IPS DF 4.7 (cell line): ENCODE results near the gene SPIRE1.

Source experiments
- DNase-seq: peaks from one replicate; pipeline ENCODE4 v3.0.0-alpha.2; 2013; ENCODE audit warnings: low spot score; ENCODE audit errors: extremely low read depth

The SPIRE1 gene

DNA sequence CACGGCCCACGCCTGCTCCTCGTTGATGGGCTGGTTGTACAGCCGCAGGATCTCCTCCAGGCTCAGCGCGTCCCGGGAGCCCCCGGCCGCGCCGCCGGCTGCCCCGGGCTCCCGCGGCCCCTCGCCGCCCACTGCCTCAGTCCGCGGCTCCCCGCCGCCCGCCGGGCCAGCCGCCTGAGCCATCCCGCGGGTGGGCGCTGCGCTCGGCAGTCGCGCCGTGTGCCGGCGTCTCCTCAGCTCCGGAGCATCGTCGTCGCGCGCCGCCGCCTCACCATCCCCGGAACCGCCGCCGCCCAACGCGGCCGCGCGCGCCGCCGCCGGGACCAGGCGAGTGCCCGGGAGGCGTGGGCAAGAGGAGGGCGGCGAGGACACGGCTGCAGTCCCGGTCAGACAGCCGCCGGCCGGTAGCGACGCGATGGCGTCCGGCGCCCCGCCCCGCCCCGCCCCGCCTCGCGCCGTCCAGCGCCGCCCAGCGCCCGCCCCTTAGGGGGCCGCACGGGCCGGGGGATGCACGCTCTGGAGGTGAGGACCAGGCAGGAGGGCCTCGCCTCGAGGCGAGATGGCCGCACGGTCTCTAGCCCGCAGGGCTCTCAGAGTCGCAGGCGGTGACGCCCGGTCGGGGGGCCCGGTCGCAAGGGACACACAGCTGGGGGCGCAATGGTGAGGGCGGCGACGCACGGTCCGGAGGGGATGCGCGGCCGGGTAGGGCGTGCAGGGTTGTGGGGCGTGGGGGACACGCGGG is at the start of gene SPIRE1:
Gene SPIRE1 (minus strand): TSS at position 424 of the 742 bp plus-strand sequence. CDS start 241 bp downstream, at position 183.
- no peak for DNase-seq

DNA sequence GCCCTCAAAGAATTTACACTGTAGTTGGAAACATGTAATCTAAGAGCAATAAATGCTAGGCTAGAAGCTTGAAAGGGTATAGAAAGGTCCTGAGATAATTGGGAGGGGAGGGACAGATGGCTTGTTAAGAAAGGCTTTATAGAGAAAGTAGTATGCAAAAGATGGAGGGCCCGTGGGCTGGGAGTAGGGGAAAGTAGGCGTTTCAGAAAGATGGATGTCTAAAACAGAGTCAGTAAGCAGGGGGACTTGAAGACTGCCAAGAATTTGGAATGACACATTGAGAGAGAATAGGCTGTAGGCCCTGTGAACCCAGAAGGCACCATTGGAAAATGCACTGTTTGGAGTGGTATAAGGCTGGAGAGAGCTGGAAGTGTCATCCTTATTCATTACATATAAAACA is 45.8 kb upstream of the SPIRE1 start:
- DNase-seq = no peak

DNA sequence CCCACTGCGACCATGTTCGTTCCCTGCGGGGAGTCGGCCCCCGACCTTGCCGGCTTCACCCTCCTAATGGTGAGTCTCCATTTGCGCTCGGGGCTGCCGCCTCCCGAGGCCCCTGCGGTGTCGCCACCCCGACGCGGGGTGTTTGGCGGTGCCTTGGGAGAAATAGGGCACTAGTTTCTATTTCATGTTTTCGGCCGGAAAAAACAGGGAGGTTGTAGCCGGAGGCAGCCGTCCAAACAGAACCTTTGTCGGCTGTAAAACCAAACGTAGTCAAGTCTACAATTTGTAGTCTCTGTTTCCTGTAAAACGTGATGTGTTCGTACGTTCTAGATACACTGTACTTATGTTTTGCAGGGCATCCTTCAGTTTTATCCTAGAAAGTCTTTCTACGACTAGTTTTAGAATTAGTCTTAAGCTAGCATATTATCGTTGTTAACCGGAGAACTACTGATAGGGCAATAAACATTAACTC is 45.2 kb upstream of the SPIRE1 start:
- DNase-seq = no peak

DNA sequence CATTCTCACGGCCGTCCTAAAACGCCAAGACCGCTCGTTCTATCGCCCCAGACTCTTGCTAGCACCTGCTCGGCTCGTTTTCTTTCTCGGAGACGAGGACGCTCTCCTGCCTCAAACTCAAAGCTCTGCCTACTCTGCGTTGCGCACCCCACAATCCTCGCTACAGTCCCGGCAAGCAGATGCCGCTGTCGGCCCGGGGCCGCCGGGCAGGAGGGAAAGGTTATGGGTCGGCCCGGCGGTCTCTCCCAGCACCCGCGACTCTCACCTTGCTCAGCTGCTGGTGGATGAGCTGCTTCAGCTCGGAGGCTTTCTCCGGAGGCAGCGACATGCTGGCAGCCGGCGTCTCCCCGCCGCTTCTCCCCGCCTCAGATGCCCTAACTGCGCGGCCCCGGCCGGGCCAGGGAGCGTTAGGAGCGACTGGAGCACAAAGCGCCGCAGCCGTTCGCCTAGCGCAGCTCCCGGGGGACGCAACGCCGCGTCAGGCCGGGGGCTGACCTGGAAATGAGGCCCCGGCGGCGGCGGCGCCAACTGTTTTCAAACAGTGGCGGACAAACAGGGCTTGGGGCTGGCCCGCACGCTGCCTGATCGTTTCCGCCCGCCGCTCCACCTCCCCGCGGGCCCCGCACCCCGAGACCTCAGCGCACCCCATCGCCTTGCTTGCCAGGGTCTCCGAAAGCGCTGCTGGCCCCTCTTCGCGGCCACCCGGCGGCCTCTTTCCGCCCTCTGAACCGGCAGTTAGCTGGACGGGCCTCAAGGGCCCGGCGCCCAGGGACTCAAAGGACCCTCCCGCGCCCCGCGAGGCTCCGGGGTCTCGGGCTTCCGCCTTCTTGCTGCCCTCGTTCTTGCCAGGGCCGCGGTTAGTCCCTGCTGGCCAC is 44.6 kb upstream of the SPIRE1 start, which contains the start of the genes CEP76 and PSMG2:
Gene CEP76 (minus strand): TSS at position 503 of the 875 bp plus-strand sequence. CDS start 175 bp downstream, at position 328.
Gene PSMG2 (plus strand): TSS at position 822 of the 875 bp plus-strand sequence. CDS start 66 bp downstream, outside the sequence.
- DNase-seq = no peak

DNA sequence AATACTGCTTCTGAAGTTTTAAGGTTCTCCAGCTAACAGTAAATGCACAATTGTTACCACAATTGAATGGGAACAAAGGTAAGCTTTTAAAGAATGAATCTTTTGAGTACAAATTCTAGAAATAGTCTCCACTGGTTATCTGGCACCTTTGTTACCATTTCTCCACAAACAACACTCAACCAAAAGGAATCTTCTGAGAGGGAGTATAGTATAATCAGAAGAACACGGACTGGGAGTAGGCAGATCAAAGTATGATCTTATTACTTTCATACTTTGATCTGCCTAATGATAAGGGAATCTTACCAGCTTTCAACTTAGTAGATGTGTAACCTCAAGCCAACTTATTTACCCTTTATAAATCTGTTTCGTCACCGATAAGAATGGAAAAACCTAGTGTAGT is 43.3 kb upstream of the SPIRE1 start:
- no peak for DNase-seq

DNA sequence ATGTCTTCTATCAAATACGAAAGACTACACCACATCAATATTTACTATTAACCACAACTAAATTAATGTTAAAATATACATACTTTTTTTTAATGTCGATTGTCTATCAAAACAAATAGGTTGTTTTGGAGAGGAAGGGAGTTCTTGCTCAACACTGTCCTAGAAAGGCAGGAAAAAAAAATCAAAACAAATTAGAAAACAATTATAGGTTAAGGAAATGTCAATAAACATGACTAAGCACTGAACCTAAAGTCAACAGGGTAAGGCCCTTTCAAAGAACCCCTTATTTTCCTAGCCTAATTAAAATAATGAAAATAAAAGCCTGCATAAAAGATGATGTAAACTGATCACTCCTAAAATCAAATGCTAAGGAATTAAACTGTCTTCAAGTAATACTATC is 41.8 kb upstream of the SPIRE1 start:
- no peak for DNase-seq

DNA sequence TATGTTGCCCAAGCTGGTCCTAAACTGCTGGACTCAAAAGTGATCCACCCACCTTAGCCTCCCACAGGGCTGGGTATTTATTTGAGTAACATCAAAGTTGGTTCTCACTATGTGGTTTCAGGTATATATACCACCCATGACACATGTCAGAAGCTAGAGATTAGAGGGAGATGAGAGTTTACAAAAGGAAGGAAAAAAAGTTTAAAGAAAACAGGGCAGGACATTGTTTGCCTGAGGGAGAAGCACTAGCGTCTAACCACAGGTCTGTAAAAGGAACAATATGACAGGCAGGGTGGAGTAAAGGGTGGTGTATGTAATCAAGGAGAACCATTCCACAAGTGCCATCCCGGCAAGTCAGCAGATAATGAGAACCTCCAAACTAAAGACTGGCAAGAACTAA is 36.1 kb upstream of the SPIRE1 start:
- no peak for DNase-seq

DNA sequence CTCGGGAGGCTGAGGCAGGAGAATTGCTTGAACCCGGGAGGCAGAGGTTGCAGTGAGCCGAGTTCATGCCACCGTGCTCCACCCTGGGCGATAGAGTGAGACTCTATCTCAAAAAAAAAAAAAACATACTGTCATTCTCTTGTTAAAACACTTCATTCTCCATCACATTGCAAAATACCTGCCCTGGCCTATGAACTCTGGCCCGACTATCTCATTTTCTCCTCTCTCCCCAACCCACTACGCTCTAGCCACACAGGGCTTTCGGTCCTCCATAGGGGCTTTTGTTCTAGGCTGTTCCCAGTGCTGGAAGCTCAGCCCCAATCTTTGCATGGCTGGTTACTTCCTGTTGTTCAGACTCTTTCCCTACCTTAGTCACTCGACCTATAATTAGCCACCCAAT is 34.3 kb upstream of the SPIRE1 start:
- no peak for DNase-seq

DNA sequence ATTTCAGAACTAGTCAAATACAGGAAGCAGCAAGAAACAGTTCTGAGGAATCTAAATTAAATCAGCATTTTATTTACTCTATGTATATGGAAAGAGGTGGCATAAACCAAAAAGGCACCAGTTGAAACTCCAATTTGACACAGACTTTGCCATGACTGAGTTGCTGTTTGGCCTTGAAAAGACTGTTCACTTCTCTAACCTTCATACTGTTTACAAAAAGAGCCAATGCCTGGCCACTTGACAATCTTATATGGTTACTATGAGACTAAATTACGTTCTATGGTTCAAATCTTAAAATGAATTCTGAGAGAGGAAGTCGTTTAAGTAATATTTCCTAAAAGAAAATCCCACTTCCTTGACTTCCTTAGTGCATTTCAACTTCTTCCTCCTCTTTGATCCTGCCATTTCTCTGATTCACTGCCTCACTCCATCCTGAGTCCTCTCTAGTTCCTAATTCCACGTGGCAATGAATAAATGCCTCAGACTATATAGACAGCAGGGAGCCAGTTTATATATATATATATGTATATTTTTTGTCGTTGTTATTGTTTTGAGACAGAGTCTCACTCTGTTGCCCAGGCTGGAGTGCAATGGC is 31.4 kb upstream of the SPIRE1 start:
- no peak for DNase-seq

DNA sequence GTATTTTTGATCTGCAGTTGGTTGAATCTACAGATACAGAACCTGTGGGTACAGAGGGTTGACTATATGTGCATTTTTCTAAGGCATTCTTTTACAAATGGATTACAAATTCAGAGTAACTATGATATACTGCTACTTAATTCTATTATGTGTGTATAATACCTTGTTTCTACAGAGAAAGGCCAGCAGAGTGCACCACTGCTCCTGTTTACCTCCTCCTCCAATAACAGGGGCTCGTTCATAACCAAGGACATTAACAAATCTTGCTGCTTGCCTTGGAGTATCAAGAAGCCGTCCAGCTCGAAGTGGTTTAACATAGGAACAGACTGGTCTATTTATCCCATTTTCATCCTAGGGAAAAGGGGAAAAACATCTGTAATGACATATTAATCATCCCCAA is 28.2 kb upstream of the SPIRE1 start:
- no peak for DNase-seq

DNA sequence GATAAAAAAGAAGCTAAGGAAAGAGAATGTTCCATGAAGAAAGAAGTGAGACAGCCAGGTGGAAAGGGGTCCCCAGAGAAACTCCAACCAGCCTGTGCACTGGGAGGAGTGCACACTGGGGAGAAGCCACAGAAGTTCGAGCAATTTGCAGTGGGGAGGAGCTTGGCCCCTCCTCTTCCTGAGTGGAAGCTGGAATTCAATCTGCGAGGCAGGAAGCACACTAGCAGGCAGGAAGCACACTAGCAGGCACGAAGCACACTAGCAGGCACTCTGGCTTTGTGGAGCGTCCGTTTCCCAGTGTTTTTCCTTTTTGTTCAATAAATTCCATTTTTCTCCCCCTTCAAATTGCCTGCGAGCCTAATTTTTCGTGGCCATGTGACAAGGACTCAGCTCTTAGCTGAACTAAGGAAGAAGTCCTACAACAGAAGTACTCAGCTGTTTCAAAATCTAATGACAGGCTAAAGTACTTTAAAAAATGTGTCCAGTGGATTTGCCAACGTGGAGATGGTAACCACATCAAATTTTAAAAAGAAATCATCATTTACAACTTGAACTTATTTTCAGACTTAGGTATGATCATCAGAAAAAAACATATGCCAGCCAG is 21.4 kb upstream of the SPIRE1 start:
- DNase-seq = no peak

DNA sequence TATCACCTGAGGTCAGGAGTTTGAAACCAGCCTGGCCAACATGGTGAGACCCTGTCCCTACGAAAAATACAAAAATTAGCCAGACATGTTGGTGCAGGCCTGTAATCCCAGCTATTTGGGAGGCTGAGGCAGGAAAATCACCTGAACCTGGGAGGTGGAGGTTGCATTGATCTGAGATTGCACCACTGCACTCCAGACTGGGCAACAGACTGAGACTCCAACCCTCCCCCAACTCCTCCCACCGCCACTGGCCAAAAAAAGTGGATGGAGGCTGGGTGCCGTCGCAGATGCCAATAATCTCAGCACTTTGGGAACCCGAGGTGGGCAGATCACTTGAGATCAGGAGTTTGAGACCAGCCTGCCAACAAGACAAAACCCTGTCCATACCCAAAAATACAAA is 10.1 kb upstream of the SPIRE1 start:
- no peak for DNase-seq

DNA sequence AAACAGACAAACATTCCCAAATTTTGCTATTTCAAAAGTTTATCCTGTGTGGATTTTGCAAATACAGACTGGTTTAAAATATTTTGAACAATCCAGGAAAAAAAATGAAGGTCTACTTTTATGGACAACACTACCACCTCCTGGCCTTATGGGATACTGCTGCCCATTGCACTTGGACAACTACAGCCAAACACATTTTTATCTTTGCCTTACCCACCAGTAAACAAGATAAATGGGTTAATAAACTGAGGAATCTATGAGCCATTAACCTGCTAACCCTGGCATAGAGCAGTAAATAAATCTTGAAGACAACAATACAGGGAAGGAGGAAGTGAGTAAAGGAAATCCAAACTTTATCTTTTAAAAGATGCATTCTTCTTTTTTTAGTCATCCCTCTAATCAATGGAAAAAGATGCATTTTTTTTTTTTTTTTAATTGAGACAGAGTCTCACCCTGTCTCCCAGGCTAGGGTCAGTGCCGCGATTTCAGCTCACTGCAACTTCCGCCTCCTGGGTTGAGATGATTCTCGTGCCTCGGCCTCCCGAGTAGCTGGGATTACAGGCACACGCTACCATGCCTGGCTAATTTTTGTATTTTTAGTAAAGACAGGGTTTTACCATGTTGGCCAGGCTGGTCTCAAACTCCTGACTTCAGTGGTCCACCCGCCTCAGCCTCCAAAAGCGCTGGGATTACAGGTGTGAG is 2.1 kb upstream of the SPIRE1 start:
- DNase-seq = no peak

DNA sequence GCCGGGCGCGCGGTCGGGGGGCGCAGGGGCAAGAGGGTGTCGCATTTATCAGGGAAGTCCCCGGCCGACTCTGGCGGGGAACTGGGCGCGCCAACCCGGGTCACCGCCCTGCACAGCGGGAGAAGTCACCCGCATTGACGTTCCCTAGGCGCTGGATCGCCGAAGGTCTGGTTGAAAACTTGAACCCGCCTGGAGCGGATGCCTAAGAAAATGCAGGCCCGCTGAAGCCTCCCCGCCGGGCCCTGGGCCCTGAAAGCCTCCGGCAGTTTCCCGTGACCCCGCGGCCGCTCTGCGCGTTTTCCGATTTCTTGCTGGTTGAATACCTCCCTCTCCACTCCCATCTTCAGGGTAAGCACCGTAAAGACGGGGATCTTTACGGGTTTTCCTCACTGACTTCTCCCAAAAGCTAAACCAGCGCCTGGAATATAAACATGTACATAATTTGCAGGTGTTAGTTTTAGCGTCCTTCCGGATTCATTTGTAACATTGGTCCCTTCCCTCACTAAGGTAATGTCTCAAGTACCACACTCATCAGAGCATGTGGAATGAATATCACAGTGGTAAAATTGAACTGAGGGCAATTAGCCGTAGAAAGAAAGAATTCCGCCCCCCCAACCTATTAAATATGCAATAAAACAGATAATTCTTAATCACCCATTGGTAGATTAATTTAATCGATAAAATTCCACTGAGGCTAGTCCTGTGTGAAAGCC is 675 bp upstream of the SPIRE1 start:
- DNase-seq = no peak

DNA sequence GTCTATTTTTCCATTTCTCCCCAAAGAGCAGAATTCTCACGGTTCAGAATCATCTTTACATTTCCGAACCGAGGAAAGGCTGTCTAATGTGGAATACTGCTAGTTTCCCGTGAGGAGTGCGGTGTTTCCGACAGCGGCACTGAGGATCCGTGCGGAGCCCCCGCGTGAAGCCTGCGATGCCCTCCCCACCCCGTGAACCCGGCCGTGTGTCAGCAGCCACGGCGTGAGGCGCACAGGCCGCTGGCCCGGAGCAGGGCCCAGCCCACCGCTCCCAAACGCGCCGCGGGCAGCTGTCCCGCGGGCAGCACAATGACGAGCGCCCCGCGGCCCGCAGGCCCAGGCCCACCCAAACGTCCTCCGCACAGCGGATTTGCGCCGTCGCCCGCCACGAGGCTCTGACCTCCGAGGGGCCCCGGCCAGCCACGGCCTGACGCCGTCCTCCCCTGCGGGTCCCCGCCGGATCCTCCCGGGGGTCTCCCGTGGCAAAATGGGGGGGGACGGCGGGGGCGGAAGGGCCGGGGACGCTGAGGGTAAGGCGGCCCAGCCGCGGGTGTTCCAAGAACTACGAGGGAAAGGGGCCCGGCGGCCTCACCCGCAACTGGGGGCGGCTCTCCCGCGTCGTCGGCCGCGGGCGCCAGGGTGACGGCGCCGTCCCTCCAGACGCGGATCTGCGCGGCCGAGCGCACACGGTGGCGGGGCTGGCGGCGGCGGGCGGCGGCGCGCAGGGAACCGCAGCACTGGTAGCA is 796 bp downstream of the SPIRE1 start:
- no peak for DNase-seq

DNA sequence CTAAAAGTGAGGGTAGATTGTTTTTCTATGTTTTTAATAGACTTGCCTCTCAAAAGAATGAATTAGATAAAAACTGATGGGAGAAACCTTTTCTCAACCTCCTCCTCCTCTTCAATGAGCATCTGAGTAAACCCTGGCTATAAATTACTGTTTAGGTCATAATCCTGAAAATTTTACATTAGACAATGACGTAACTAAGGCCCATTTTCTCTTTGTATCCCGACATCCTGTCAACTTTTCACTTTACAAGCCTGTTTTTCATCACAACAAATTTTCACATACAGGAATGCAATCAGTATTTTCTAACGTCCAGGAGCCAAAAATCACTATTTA is 1.3 kb downstream of the SPIRE1 start:
- DNase-seq = no peak

DNA sequence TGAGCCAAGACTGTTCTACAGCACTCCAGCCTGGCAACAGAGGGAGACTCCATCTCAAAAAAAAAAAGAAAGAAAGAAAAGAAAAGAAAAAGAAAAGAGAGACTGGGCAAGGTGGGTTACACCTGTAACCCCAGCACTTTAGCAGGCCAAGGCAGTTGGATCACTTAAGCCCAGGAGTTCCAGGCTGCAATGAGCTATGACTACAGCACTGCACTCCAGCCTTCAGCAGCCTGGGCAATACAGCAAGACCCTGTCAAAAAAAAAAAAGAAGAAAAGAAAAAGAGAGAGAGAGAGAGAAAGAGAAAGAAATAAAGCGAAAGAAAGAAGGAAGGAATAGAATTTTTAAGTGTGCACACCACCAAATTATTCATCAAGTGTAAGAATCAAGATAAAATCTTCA is 2.9 kb downstream of the SPIRE1 start:
- DNase-seq = no peak

DNA sequence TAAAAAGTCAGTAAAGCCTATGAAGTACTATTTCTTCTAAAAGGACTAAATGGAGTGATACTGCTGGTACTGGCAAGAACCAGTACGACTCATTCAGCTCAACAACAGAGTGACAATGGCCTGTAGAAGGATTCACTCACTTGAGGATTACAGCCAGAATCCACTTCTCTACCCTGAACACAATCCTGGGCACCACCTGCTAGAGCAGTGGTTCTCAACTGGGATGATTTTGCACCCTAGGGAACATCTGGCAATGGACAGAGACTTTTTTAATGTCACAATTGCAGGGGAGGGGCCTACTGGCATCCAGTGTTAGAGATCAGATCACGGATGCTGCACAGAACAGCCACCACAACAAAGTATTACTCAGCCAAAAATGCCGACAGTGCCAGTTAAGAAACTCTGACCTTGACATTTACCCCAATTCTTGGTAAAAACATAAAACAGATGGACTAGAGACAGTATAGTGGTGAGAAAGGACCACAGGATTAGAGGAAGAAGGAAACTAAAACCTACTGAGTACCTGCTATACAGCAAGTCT is 5.0 kb downstream of the SPIRE1 start:
- DNase-seq = no peak

DNA sequence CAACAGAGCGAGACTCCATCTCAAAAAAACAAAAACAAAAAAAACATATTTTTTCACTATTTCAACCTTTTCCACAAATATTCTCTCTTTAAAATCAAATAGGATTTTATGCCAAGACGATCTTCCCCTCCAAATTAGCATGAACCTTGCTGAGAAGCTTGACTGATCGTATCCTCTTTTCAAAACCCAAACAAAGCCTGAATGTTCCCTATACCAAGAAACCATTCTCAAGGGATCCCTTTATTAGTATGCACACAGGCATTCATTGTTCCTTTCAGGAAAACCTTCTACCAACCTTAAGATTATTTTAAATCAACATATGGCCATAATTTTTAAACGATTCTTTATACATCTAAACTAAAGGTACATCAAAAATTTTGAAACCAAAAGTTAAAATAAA is 6.3 kb downstream of the SPIRE1 start:
- no peak for DNase-seq
